Erythroblast (primary cell): ENCODE results near the gene OR1L4.

Experiments
- GATA1 ChIP-seq: IDR thresholded peaks from 2 replicates; pipeline ENCODE4 v1.6.1; 2011; ENCODE audit warnings: low read depth, mild to moderate bottlenecking, control low read depth, low read length, moderate library complexity
- POLR2A ChIP-seq: IDR thresholded peaks from 2 replicates; pipeline ENCODE4 v1.6.1; 2011; ENCODE audit warnings: mild to moderate bottlenecking, low read length

GRCh38 chr9:122695696-122696095 lies 28.1 kb upstream of the OR1L4 start:
- TF ChIP-seq POLR2A: no peak
- TF ChIP-seq GATA1: no peak
